Stimulated activated CD4-positive, alpha-beta T cell treated with anti-CD3 and anti-CD28 coated beads, Interleukin-1b, Interleukin-23, amount 100 ng/mL, for 48 hours (primary cell): ENCODE measurements around the gene KLRD1.
"Not testable (repeated sequence)": the region's sequence is repeated elsewhere in the genome, so short reads cannot be mapped to it uniquely, and the experiment has no call there.

Experiments used
- DNase-seq: peaks from one replicate; pipeline ENCODE4 v3.0.0-alpha.2; 2020

KLRD1 gene, protein sequence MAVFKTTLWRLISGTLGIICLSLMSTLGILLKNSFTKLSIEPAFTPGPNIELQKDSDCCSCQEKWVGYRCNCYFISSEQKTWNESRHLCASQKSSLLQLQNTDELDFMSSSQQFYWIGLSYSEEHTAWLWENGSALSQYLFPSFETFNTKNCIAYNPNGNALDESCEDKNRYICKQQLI

GRCh38 chr12:10307630-10308029 lies at the start of gene KLRD1:
TSS of gene KLRD1 (plus strand) at chr12:10307870. CDS start at chr12:10308078, 208 bp downstream.
- no peak for DNase-seq

DNA sequence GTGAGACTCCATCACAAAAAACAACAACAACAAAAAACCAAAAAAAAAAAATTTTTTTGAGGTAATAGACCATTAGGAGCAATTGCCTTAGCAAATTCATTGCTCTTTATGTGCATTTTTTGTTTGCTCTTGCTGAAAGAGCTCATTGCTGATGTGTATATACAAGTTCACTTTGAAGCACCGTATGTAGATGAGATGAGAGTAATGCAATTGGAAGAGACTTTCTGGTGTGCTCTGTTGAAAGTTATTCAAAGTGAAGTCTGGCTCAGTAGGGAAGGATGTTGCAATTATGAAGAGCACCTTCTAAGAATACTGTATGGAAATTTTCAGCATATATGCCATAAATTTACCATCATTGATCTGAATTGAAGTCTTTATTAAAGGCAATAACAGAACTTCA lies 46.7 kb upstream of the KLRD1 start:
- no peak for DNase-seq

- no peak for DNase-seq
Measured at GRCh38 chr12:10268037-10268436, 39.6 kb upstream of the KLRD1 start.

DNA sequence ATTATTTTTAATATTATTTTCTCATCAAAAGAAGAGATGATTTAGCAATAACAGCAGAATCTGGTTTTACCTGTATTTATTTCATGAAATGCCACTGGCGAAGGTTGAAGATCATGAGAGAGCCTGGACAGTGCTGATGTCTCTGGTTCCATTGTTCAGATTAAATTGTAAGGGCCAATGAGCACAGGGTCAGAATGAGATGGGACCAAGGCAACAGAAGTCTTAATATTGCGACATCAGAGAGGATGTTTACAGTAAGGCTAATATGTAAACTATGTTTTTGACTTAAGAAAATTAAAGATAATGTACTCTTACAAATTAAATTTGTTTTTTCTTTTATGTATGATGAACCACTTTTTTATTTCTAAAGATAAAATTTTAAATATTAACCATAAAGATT lies 35.2 kb upstream of the KLRD1 start:
- DNase-seq: no peak

DNA sequence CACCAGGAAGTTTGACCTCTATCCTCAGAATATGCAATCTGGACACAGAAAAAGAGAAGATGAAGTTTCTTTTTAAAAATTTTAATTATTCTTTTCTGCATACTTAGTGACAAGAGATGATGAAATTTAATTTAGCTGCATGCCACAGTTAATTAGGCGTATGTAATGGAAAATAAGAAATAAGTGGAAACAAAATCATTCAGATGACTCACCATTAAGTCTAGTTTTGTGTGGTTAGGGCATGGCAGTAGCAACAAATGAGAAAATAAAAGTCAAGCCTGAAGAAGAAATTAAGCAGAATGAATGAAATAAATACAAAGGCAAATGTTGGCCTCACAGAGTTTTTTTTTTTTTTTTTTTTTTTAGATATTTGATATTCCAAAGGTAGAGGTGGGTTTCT lies 30.9 kb upstream of the KLRD1 start:
- DNase-seq: no peak

- no peak for DNase-seq
Measured at GRCh38 chr12:10278104-10278503, 29.6 kb upstream of the KLRD1 start.

GRCh38 chr12:10279937-10280336 lies 27.7 kb upstream of the KLRD1 start:
- DNase-seq: no peak

DNA sequence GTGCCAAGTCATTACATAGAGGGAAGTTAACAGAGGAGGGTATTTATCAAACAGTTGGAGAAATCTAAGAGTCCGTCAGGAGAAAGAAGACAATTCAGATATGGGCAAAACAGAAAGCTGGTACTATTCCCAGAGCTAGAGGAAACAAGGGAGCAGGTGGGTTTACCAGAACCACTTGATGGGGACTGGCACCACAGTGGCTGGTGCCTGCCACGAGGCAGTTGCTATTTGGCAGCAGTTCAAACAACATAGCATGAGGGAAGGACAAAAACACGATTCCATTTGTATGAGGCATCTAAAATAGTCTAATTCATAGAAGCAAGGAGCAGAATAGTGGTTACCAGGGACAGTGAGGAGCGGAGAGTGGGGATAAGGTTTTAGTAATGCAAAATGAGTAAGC lies 24.6 kb upstream of the KLRD1 start:
- DNase-seq: no peak

DNA sequence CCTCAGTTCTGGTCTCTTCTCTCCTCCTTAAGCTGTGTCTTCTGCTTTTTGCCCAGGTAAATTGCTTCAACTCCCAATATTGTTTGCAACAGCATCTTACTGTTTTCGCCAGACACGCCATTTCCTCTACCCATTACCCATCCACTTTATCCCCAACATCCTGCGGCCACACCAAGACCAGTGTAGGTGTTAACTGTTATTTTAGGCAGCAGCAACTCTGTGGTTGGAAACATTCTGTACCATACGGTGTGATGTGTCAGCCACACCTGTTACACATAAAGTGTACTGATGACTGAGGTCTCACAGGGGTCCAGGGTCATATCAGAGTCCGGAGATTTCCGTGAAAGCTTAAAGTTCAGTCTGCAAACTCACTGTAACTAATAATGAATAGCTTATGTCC lies 21.8 kb upstream of the KLRD1 start:
- DNase-seq: peak; percentile 28

- no peak for DNase-seq
Measured at GRCh38 chr12:10289005-10289754, 18.5 kb upstream of the KLRD1 start.

DNA sequence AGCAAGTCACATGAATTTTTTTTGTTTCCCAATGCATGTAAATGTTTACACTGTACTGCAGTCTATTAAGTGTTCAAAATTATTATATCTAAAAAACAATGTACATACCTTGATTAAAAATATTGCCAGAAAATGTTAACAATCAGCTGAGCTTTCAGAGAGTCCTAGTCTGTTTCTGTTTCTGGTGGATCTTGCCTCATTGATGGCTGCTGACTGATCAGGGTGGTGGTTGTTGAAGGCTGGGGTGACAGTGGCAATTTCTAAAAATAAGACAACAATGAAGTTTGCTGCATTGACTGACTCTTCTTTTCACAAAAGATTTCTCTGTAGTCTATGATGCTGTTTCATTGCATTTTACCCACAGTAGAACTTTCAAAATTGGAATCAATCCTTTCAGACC lies 16.6 kb upstream of the KLRD1 start:
- DNase-seq: no peak

DNA sequence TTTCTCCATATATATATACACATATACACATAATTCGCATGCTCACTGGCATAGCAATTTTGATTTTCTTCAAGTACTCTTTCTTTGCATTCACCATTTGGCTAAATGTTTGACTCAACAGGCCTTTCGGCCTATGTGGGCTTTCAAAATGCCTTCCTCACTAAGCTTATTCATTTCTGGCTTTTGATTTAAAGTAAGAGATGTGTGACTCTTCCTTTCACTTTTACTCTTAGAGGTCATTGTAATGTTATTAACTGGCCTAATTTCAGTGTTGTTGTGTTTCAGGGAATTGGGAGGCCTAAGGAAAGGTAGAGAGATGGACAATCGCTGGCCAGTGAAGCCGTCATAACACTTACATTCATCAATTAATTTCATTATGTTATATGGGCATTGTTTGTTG lies 14.5 kb upstream of the KLRD1 start:
- no peak for DNase-seq

- DNase-seq: no peak
Measured at GRCh38 chr12:10293570-10294227, 14.0 kb upstream of the KLRD1 start.

- peak; percentile 30 for DNase-seq
Measured at GRCh38 chr12:10301103-10301502, 6.6 kb upstream of the KLRD1 start.

DNA sequence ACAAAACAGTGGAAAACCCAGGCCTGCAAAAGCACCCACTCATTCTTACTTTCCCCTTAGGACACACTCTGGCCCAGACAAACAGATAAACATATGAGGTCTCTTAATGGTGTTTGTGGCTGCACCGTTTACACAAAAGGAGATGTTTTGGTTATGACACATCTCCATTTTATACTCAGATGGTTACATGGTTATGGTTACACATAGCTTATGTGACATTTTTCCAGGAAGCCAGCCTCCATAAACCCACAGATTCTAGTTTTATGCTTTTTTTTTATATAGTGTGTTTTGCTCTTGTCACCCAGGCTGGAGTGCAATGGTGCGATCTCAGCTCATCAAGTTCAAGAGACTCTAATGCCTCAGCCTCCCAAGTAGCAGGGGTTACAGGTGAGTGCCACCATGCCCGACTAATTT lies 3.5 kb upstream of the KLRD1 start:
- DNase-seq: peak; percentile 58

DNA sequence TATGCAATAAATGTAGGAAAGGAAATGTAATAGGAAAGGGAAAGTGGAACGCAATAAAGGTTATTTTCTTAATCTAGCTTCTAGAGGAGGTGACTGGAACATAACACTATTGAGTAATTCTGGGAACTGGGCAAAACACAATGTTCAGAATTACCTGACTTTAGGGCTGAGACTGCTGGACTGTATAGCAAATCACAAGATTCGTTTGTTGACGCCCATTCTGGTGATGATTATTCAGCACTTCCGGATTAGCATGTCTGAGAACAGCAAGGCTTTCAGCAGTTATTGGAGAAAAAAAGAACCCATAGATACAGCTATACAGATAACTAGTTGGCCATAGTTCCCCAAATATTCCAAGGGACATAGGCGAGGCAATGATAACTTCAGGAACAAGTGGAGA lies 2.3 kb upstream of the KLRD1 start:
- DNase-seq: no peak

DNA sequence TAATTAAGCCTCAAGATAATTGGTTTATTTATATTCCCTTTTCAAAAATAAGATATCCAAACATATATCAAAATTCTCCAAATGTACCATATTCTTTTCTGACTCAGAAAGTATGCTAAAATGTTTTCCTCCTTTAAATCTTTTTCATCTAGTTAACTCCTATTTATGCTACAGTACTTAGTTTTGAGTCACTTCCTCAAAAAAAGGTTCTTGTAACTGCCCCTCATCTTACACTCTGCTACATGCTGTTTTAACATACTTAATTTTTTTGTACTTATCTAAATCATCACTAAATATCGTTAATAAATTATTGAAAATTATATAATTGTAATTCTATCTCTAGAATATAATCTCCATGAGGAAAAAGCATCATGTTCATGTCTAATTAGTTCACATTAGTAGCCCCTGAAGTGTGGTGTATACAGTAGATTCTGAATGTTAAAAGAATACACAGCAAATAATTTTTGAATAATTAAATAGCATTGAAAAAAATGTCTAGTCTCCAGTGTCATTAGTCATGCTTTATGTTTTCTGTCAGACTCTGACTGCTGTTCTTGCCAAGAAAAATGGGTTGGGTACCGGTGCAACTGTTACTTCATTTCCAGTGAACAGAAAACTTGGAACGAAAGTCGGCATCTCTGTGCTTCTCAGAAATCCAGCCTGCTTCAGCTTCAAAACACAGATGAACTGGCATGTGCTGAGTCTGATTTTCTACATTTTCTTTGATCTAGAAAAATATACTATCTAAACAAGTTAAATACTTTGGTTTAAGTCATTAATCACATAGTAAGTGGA lies 3.5 kb downstream of the KLRD1 start:
- DNase-seq: no peak

GRCh38 chr12:10319388-10319787 lies 11.7 kb downstream of the KLRD1 start:
- no peak for DNase-seq

DNA sequence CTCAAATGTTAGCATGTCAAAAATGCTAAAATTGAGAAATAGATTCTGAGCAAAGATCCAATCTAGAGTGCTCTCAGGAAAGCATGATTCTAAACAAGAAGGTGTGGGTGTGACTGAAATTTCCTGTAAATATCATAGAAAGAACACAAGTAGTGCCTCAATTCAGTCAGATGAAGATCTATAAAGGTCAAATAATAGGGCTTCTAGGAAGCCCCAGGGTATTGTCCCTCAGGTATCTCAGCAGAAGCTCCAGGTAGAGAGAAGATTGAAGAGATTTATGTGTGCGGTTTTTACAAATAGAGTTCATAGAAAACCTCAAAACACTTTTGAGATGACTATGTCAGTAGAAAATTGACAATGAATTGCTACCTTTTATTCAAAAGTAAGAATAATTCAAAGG lies 13.0 kb downstream of the KLRD1 start:
- DNase-seq: no peak

GRCh38 chr12:10328691-10329090 lies 21.0 kb downstream of the KLRD1 start:
- not testable (repeated sequence) for DNase-seq

DNA sequence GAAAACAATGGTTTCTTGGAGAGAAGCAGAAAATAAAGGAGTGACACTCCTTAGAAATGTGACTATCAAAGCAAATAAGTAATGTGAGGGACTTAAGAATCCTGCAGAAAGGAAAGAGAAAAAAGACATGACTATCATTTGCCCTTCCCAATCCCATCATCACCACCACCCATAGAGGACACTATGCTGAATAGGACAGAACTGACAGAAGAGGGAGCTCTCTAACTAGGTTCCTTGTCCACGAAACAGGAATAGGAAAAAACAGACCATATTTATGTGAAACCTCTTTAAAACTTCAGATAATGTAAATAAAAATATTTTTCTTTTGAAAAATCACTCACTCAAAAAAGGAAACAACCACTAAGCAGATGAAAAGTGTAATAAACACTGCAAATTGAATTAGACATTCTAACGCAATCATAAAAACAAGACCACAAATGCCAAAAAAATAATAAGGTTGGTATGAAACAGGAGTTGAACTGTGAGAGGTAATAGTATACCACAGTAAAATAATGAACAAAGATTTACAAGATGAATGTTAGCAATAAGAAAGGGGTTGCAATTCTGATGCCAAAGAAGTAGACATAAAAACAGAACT lies 24.1 kb downstream of the KLRD1 start:
- no peak for DNase-seq

GRCh38 chr12:10336196-10336595 lies 28.5 kb downstream of the KLRD1 start:
- DNase-seq: not testable (repeated sequence)

DNA sequence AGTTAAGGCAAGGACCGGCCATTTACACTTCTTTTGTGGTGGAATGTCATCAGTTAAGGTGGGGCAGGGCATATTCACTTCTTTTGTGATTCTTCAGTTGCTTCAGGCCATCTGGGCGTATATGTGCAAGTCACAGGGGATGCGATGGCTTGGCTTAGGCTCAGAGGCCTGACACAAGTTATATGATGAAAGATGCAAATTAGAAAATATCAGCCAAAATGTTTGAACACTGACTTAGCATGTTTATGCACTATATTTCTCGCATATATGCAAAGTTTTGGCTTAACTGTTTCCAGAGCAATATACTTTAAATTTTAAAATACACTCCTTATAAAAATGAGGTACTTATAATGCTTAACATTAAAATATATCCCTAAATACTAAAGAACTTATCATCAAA lies 30.8 kb downstream of the KLRD1 start:
- not testable (repeated sequence) for DNase-seq
